ENCODE data around the gene CLCA1. TPM values are rescaled to one million over a fixed set of nuclear protein-coding genes. Genes with fewer than 3 reads are reported as not detected.

The CLCA1 gene
- total RNA-seq, 1 donor from 2014 or later, result not detected

DNA sequence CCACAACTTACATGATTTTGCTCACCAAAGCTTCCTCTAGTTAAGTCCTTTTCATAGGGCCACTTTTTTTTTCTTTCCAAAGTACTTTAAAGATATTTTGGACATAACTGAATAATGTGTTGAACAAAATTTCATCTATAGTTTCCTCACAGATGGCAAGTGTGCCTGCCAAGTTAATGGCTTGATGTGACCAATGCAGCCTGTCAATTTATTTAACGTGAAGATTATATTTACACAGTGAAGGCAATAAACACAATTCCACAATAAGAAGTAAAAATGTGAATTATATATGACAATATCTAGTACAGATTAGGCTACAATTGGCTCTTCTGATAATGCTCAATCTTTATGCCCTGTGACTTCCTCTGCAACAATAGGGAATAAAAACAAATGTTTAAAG lies 26.7 kb upstream of the CLCA1 start:
- FAIRE-seq (no peak), DNase-seq (ENCODE audit: low read depth) (no peak)
- Histone ChIP-seq H3K27me3 (ENCODE audit: insufficient read depth, low read length) (no peaks in the 10 kb centered on the region), H3K4me2 (ENCODE audit: low read length) (no peak overlapping the region), H3K36me3 (ENCODE audit: insufficient read depth, low read length) (no peaks in the 10 kb centered on the region), H4K20me1 (ENCODE audit: insufficient read depth, low read length) (no peaks in the 10 kb centered on the region), H3K4me1 (ENCODE audit: insufficient read depth, low read length) (no peaks in the 10 kb centered on the region), H3K9me3 (ENCODE audit: insufficient read depth, low read depth, low read length) (no peaks in the 10 kb centered on the region), H3K27ac (ENCODE audit: low read depth, low read length) (no peak overlapping the region), H3K79me2 (ENCODE audit: insufficient read depth, low read length) (no peaks in the 10 kb centered on the region), H3K9ac (ENCODE audit: low read length) (no peak overlapping the region), H3K4me3 (ENCODE audit: insufficient read depth, low read depth, low read length) (no peak overlapping the region), H2AFZ (ENCODE audit: low read depth, low read length) (no peak overlapping the region)
- TF ChIP-seq CTCF (IDR thresholded peaks at IDR 0.05; ENCODE audit: insufficient read depth, low read depth, low read length) (no peak), EZH2 (IDR thresholded peaks at IDR 0.05; ENCODE audit: insufficient read depth, low read length) (no peak)
- Mint-ChIP-seq H3K36me3 (ENCODE audit: low read depth, unreplicated experiment) (no peaks in the 10 kb centered on the region), H3K27me3 (ENCODE audit: low read depth, unreplicated experiment) (peaks cover 16% of the 10 kb centered on the region), H3K9me3 (ENCODE audit: unreplicated experiment) (no peaks in the 10 kb centered on the region), H3K4me1 (ENCODE audit: low read depth, unreplicated experiment) (peaks cover 3% of the 10 kb centered on the region), H3K4me3 (ENCODE audit: unreplicated experiment) (no peak overlapping the region), H3K27ac (ENCODE audit: unreplicated experiment) (no peak overlapping the region)

- Mint-ChIP-seq H3K27me3 (ENCODE audit: low read depth, unreplicated experiment) (no peaks in the 10 kb centered on the region), H3K4me1 (ENCODE audit: low read depth, unreplicated experiment) (peaks cover 3% of the 10 kb centered on the region), H3K27ac (ENCODE audit: unreplicated experiment) (no peak overlapping the region), H3K36me3 (ENCODE audit: low read depth, unreplicated experiment) (no peaks in the 10 kb centered on the region), H3K9me3 (ENCODE audit: unreplicated experiment) (no peaks in the 10 kb centered on the region), H3K4me3 (ENCODE audit: unreplicated experiment) (no peak overlapping the region)
- H3K4me3 ChIP-seq (ENCODE audit: insufficient read depth, low read depth, low read length), result no peak overlapping the region
- H3K27ac ChIP-seq (ENCODE audit: low read depth, low read length), result no peak overlapping the region
- no peak overlapping the region for H3K9ac ChIP-seq (ENCODE audit: low read length)
- no peaks in the 10 kb centered on the region for H3K4me1 ChIP-seq (ENCODE audit: insufficient read depth, low read length)
- H3K27me3 ChIP-seq (ENCODE audit: insufficient read depth, low read length), result no peaks in the 10 kb centered on the region
- no peaks in the 10 kb centered on the region for H4K20me1 ChIP-seq (ENCODE audit: insufficient read depth, low read length)
- H3K9me3 ChIP-seq (ENCODE audit: insufficient read depth, low read depth, low read length), result no peaks in the 10 kb centered on the region
- TF ChIP-seq CTCF (IDR thresholded peaks at IDR 0.05; ENCODE audit: insufficient read depth, low read depth, low read length) (no peak), EZH2 (IDR thresholded peaks at IDR 0.05; ENCODE audit: insufficient read depth, low read length) (no peak)
- no peaks in the 10 kb centered on the region for H3K36me3 ChIP-seq (ENCODE audit: insufficient read depth, low read length)
- H3K4me2 ChIP-seq (ENCODE audit: low read length), result no peak overlapping the region
- H2AFZ ChIP-seq (ENCODE audit: low read depth, low read length), result no peak overlapping the region
- FAIRE-seq (no peak), DNase-seq (ENCODE audit: low read depth) (no peak)
- no peaks in the 10 kb centered on the region for H3K79me2 ChIP-seq (ENCODE audit: insufficient read depth, low read length)
Measured at GRCh38 chr1:86445919-86446318, 22.8 kb upstream of the CLCA1 start.

DNA sequence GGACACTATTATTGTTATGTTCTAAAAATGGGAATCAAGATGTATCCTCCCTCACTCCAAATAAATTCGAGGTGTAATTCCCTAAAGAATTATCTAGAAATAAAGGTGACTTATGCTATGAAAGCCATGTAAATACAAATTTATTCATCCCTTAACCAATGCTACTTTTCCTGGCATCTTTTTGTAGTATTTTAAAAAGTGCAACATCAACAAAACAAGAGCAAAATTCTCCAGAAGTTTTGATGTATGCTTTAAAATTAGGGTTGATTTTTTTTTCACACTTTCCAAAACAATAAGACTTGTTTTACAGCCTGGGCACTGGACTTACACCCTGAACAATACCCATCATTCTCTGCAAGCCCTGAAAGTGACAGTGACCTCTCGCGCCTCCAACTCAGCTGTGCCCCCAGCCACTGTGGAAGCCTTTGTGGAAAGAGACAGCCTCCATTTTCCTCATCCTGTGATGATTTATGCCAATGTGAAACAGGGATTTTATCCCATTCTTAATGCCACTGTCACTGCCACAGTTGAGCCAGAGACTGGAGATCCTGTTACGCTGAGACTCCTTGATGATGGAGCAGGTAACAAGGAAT lies 21.4 kb upstream of the CLCA1 start:
- no peak for TF ChIP-seq CTCF (IDR thresholded peaks at IDR 0.05; ENCODE audit: insufficient read depth, low read depth, low read length)
- no peak for TF ChIP-seq EZH2 (IDR thresholded peaks at IDR 0.05; ENCODE audit: insufficient read depth, low read length)
- H3K9ac ChIP-seq (ENCODE audit: low read length), result no peak overlapping the region
- H3K27ac ChIP-seq (ENCODE audit: low read depth, low read length), result no peak overlapping the region
- DNase-seq (ENCODE audit: low read depth) (no peak), FAIRE-seq (no peak)
- H3K4me3 Mint-ChIP-seq (ENCODE audit: unreplicated experiment), result no peak overlapping the region
- H3K4me1 ChIP-seq (ENCODE audit: insufficient read depth, low read length), result no peaks in the 10 kb centered on the region
- peaks cover 3% of the 10 kb centered on the region for H3K4me1 Mint-ChIP-seq (ENCODE audit: low read depth, unreplicated experiment)
- no peaks in the 10 kb centered on the region for H3K9me3 ChIP-seq (ENCODE audit: insufficient read depth, low read depth, low read length)
- H3K9me3 Mint-ChIP-seq (ENCODE audit: unreplicated experiment), result no peaks in the 10 kb centered on the region
- H3K4me3 ChIP-seq (ENCODE audit: insufficient read depth, low read depth, low read length), result no peak overlapping the region
- H3K27ac Mint-ChIP-seq (ENCODE audit: unreplicated experiment), result no peak overlapping the region
- peaks cover 1% of the 10 kb centered on the region for H3K27me3 Mint-ChIP-seq (ENCODE audit: low read depth, unreplicated experiment)
- no peaks in the 10 kb centered on the region for H3K79me2 ChIP-seq (ENCODE audit: insufficient read depth, low read length)
- no peak overlapping the region for H2AFZ ChIP-seq (ENCODE audit: low read depth, low read length)
- no peaks in the 10 kb centered on the region for H4K20me1 ChIP-seq (ENCODE audit: insufficient read depth, low read length)
- no peak overlapping the region for H3K4me2 ChIP-seq (ENCODE audit: low read length)
- H3K36me3 ChIP-seq (ENCODE audit: insufficient read depth, low read length), result no peaks in the 10 kb centered on the region
- no peaks in the 10 kb centered on the region for H3K27me3 ChIP-seq (ENCODE audit: insufficient read depth, low read length)
- no peaks in the 10 kb centered on the region for H3K36me3 Mint-ChIP-seq (ENCODE audit: low read depth, unreplicated experiment)

All from astrocyte (in vitro differentiated cells and primary cell).